HFFc6 (cell line): ENCODE results near the gene GARIN3. TPM values are rescaled to one million over a fixed set of nuclear protein-coding genes. Genes with fewer than 3 reads are reported as not detected.

Source experiments
- DNase-seq: peaks from one replicate; pipeline ENCODE4 v3.0.0-alpha.2; 2018
- H3K27ac Mint-ChIP-seq: 2 replicates; pipeline ENCODE4 v1.8.0; 2020; ENCODE audit warnings: mild to moderate bottlenecking, mixed read lengths
- H3K27me3 Mint-ChIP-seq: 2 replicates; pipeline ENCODE4 v1.8.0; 2021; ENCODE audit warnings: mild to moderate bottlenecking, moderate library complexity, mixed read lengths; ENCODE audit not compliant: insufficient read depth
- H3K36me3 Mint-ChIP-seq: 2 replicates; pipeline ENCODE4 v1.8.0; 2021; ENCODE audit warnings: low read depth, mixed read lengths
- H3K4me1 Mint-ChIP-seq: 2 replicates; pipeline ENCODE4 v1.8.0; 2020; ENCODE audit warnings: low read depth, mixed read lengths
- H3K4me3 Mint-ChIP-seq: 2 replicates; pipeline ENCODE4 v1.8.0; 2020; ENCODE audit warnings: mild to moderate bottlenecking, moderate library complexity, mixed read lengths
- H3K9me3 Mint-ChIP-seq: 2 replicates; pipeline ENCODE4 v1.8.0; 2020; ENCODE audit warnings: mild to moderate bottlenecking, mixed read lengths
- CTCF ChIP-seq: fragments of 200-600 bp; sonication (generic); IDR thresholded peaks from 2 replicates; pipeline ENCODE4 v1.5.0; 2021; ENCODE audit warnings: antibody characterized with exemption, mild to moderate bottlenecking
- total RNA-seq, 6 experiments: library from RNA; stranded (reverse); fragmentation: NEBNext Ultra II Directional; extraction: Animal tissue kit (Norgen Biotek cat#: 25700); gene quantifications; 2 replicates in 1 of 6; 3 replicates in 5 of 6; pipeline ENCODE4 v1.2.3, GENCODE V29; 2021

GARIN3 gene
- total RNA-seq, 6 experiments from 2014 or later, result not detected

DNA sequence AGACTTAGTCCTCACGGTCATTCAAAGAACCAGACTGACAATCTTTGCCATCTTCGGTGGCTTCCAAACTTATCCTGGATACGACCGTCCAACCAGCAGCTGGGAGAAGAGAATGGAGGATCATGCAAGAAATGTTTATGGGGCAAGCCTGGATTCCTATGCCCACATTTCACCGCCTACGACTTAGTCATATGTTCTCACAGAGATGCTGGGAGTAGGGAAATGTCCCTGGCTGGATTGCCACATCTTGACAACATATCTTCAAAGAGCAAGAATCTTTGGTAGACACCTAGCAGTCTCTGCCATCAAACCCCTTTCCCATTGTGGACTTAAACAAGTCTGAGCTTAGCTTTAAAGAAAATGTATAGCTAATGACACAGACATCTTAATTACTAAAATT lies 28.4 kb downstream of the GARIN3 start:
- peaks cover 8% of the 10 kb centered on the region for H3K36me3 Mint-ChIP-seq
- H3K4me3 Mint-ChIP-seq, result no peak overlapping the region
- H3K27me3 Mint-ChIP-seq, result no peaks in the 10 kb centered on the region
- H3K27ac Mint-ChIP-seq, result no peak overlapping the region
- no peak for TF ChIP-seq CTCF
- peaks cover 14% of the 10 kb centered on the region for H3K4me1 Mint-ChIP-seq
- H3K9me3 Mint-ChIP-seq, result no peaks in the 10 kb centered on the region
- no peak for DNase-seq

DNA sequence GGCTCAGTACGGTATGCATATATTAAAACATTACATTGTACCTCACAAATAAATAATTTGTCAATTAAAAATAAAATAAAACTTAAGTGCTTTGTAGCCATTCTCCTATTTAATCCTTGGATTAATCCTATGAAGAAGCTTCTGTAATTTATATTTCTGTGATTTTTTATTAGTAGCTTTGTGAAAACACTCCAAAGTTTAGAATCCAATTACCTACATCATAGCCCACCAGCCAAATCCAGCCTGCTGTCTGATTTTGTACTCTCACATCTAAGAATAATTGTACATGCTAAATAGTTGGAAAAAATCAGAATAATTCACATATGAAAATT lies 33.8 kb downstream of the GARIN3 start:
- H3K4me3 Mint-ChIP-seq, result no peak overlapping the region
- no peak for TF ChIP-seq CTCF
- H3K9me3 Mint-ChIP-seq, result no peaks in the 10 kb centered on the region
- no peak for DNase-seq
- H3K36me3 Mint-ChIP-seq, result no peaks in the 10 kb centered on the region
- peaks cover 2% of the 10 kb centered on the region; the same call in 1 of the 2 replicates for H3K27me3 Mint-ChIP-seq
- no peaks in the 10 kb centered on the region for H3K4me1 Mint-ChIP-seq
- no peak overlapping the region for H3K27ac Mint-ChIP-seq

- no peak for DNase-seq
- Mint-ChIP-seq H3K9me3 (no peaks in the 10 kb centered on the region), H3K27ac (no peak overlapping the region), H3K4me3 (no peak overlapping the region), H3K36me3 (no peaks in the 10 kb centered on the region), H3K27me3 (peaks cover 2% of the 10 kb centered on the region; the same call in 1 of the 2 replicates), H3K4me1 (no peaks in the 10 kb centered on the region)
- TF ChIP-seq CTCF, result no peak
These were observed 35.1 kb downstream of the GARIN3 start for GRCh38 chr5:157130925-157131324.

- Mint-ChIP-seq H3K36me3 (no peaks in the 10 kb centered on the region), H3K27ac (no peak overlapping the region), H3K27me3 (no peaks in the 10 kb centered on the region), H3K4me1 (no peaks in the 10 kb centered on the region), H3K4me3 (no peak overlapping the region), H3K9me3 (peaks cover 17% of the 10 kb centered on the region; the same call in 1 of the 2 replicates)
- no peak for DNase-seq
- TF ChIP-seq CTCF, result no peak
These were observed 44.4 kb downstream of the GARIN3 start for GRCh38 chr5:157121709-157122108.

DNA sequence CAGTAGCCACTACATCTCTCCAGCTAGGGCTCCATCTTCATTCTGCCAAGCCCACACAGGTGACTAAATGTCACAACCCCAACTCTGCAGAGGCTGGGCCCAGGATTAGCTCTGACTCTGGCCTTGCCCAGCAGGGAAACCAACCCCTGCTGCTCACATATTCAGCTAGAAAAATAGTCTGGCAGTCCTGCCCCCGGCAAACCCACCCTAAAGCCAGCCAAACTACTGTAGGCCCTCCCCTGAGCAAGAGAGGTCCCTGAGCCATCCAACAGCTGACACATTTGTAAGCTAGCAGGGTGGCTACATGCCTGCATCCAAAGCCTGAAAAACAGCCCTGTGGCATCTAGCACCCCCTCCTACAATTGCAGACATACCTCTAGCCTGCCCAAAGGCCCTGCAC lies 46.0 kb downstream of the GARIN3 start:
- Mint-ChIP-seq H3K27ac (no peak overlapping the region), H3K9me3 (peaks cover 17% of the 10 kb centered on the region; the same call in 1 of the 2 replicates), H3K27me3 (no peaks in the 10 kb centered on the region), H3K4me3 (no peak overlapping the region), H3K4me1 (no peaks in the 10 kb centered on the region), H3K36me3 (no peaks in the 10 kb centered on the region)
- no peak for DNase-seq
- no peak for TF ChIP-seq CTCF

DNA sequence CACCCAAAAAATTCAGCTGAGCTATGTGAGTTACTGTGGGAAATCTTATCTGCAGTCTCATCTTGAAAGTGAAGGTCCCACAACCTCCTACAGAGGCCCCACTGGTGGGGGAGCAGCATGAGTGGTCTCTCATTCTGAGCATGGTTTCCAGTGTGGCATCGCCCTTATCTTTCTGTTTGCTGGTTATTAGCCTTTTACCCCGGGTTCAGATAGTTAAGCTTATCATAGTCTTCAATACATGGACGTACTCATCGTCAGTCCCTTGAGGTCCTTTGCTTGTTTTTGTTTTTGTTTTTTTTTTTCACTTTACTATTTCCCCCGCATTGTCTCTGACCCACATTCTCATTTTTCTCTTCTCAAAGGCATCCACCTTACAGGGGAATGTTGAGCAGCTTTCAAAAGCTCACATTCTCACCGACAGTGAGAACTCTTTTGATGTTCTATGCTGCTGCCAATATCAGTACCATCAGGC lies 49.5 kb downstream of the GARIN3 start:
- Mint-ChIP-seq H3K4me3 (no peak overlapping the region), H3K36me3 (no peaks in the 10 kb centered on the region), H3K27me3 (no peaks in the 10 kb centered on the region), H3K27ac (no peak overlapping the region), H3K4me1 (no peaks in the 10 kb centered on the region), H3K9me3 (peaks cover 8% of the 10 kb centered on the region; the same call in 1 of the 2 replicates)
- no peak for TF ChIP-seq CTCF
- no peak for DNase-seq
